ENCODE results near the gene GALNT2.

The GALNT2 gene

DNA sequence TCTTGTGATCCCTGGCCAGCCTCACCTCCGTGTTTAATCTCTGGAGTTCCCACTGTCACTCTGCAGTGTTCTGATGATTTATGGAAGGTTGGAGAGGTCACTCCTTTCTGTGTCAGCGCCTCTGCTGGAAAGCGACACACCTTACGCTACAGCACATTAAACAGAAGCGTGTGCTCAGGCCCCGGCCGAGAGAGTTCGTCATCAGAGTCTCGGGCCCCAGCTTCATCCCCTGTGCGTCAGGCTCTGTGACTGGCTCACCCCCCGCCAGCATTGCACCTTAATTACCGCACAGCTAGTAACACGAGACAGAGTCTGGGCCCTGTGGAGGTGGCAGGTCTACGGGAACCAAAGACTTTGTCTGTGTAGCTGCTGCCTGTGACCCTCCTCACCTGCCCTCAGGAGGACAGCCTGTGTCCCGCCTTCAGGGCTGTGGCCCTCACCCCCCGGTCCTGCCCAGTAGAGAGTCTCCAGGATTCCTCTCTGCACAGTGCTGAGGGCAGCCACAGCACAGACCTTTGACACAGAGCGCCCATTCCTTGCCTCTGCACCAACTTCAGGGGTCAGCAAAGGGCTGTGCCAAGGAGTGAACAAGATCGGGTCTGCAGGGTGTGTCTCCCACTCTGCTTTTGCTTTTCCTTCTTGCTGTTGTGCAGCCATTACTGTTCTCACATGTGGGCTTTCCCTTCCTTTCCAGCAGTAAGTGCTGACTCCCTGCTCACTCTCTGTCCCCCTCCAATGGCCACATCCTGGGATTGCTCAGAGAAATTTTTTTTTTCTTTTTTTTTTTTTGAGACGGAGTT, 201.5 kb downstream of the GALNT2 start:
- DNase-seq, result no peak

DNA sequence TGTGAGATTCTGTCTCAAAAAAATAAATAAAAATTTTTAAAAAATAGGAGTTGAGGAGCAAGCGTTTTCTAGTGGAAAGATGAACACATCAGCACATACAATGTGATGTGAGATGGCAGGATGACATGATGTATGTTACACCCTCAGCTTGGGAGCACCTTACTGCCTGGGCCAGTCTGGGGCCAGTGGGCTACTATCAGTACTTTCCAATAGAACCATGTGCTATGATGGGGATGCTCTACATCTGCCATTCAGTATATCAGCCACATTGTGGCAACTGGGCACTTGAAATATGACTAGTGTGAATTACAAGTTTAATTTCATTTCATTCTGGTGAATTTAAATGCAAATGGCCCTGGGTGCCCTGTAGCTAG, 203.1 kb downstream of the GALNT2 start:
- no peak for DNase-seq

DNA sequence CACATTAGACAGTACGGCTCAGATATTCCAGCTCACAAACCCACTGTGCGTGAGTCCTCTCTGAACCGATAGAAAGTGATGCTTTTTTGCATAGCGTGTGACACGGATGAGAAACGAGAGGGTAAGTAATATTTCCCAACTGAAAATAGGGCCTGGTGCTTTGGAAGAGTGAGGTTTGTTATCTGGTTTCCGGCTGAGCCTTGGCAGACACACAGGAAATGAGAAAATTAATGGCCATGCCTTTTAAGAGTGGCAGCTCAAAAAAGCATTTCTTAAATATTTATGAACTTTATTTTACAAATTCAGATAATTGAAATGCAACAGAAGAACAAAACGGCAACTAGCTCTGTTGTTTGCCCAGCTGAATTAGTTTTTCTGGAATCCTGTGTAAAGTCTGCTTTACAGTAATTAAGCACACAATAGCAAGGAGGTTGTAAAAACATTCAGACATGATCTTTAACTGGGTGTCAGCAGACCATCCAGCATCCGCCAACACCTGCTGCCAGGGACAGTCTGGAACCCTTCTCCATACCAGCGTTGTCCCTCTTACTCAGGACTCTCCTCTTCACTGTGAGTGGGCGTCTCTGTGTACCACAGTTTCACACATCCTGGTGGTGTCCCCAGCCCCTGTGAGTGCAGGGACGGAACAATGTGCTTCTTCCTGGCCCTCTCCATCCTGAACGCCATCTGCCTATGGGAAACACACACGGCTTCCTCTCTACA, 203.7 kb downstream of the GALNT2 start:
- peak; percentile 18 to 42 for DNase-seq

DNA sequence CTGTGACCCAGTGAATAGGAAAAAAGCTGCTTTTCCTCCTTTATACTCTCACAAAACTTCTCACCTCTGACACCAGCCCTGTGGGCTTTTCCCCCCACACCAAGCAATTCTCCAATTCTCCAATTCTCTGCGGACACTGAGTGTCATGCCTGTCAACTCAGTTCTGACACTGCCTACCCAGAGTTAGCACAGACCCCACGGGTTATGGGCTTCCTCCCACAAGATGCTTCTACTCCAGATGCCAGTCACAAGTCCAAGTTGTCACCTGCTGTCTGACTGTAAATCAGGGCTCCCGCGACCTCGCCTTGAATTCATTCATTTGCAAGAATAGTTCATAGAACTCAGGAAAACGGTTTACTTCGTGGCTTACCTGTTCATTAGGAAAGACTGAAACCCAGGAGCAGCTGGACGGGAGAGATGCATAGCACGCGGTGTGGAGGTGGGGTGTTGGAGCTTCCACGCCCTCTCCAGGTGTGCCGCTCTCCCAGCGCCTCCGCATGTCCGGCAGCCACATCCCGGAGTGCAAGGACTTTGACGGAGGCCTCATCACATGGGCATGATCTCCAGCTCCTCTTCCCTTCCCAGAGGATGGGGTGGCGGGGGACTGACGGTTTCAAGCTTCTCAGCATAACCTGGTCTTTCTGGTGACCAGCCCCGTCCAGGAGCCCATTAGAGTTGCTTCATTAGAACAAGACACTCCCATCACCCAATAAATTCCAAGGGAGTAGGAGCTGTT, 204.4 kb downstream of the GALNT2 start:
- DNase-seq, result no peak

DNA sequence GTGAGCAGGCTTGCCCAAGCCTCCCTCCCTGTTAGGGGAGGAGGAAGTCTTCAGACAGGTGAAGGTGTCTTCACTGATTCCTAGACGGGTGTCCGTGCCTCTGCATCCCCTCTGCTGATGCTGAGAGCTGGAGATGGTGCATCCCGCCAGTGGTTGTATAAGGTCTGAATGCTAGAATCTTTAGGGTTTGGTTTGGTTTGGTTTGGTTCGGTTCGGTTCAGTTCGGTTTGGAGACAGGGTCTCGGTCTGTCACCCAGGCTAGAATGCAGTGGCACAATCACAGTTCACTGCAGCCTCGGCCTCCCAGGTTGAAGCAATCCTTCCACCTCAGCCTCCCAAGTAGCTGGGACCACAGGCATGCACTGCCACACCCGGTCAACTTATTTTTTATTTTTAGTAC, 205.5 kb downstream of the GALNT2 start:
- DNase-seq, result no peak

DNA sequence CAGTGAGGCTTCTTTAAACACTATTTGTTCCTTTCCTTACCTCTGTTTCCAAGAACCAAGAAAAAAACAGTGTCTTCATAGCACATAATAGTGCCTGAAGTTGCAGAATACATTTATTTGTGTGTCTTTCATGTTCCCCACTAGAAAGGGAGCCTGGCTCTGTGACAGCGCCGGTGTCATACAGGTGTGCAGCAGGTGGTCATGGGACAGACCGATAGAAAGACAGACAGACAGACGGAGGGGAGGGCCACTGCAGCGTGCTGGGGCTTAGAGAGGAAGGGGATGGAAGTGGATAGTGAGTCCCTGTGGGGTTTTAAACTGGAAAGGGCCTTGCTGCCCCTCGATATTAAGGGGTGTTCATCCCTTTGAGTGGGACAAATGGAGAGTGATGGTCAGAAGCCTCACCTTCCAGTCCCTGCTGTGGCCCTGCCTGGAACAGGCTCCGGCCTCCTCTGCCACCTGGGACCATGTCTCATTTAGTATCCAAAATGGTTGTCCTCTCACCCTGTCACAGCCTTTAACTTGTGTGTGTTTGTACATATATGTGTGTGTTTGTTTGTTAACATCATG, 206.2 kb downstream of the GALNT2 start:
- DNase-seq, result no peak

DNA sequence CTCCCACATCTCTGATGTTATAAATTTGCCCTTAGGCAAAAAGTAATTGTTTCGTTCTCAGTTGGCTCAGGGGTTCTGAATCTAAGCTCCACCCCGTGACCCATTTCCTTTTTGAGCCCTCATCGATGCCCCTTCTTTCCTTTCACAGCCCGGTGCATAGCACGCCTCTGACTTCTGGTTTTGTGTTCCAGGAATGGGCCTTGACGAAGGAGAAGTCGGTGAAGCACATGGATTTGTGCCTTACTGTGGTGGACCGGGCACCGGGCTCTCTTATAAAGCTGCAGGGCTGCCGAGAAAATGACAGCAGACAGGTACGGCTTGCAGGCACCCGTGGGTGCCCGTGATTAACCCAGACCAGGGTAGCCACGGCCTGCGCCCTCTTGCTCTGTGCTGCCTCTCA, 207.2 kb downstream of the GALNT2 start:
- DNase-seq, result no peak

DNA sequence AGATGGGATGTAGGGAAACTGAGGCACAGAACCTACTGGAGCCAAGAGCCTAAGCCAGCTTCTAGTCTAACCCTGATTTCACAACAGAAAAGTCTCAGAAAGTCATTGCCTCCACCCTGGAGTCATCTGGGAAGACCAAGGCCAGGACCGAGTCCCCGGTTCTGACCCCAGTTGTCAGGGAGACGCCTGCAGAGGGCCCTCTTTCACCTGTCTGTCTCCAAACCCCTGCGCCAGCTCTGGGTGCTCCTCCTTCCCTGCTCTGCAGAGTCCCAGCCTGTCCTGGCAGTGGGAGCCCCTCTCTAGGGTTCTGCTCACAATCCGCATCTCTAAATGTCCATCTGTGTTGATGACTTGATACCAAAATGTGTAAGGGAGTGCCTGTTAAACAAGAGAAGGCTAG, 209.4 kb downstream of the GALNT2 start:
- no peak for DNase-seq

DNA sequence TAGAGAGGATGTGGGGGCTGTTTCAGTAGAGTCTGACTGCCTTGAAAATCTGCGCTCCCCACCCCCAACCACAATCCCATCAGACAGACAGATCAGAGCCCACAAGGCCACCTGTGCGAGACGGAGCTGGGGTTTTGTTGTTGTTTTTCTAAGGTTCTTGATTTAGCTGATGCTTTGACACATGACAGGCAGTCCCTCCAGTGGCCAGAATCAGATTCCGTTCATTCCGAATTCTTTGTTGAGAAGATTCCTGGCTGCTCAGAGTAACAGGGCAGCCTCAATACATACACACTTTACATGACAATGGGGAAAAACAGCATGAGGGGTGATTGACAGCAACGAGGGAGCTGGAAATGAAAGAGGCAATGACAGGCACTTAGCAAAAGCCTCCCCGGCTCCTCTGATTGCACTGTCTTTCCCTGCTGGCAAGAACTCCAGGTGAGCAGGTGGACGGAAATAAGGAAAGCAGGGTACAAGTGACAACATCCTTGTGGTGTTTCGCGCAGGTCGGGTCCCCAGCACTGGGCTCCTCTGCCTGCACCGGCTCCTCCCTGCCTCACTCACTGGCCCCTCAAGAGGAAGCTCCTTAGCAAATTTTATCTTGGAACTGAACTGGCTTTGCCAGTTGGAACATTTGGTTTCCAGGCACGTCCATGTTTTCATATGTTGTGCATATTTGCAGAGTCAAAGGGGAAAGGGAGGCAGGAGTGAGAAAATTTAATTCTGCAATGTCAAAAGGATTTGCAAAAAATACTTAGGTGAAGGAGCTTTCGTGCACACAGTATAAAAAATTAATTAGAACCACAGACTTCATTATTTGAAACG, 210.4 kb downstream of the GALNT2 start:
- DNase-seq, result no peak

DNA sequence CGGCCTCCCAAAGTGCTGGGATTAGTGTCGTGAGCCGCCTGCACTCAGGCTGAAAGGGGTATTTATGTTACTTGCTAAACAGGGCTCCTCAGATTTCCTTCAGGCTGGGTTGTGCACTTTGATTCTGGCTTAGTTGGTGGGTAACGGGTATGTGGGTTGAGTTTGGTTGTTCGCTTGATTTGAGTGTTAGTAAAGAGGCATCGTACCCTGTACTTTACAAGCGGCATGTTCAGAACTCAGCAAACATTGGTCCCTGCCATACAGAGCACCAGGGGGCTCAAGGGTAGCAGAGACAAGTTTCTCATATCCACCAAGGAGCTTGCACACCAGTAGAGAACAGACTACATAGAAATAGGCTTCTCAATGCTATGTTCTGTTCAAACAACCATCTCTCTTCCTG, 211.3 kb downstream of the GALNT2 start:
- DNase-seq, result no peak

DNA sequence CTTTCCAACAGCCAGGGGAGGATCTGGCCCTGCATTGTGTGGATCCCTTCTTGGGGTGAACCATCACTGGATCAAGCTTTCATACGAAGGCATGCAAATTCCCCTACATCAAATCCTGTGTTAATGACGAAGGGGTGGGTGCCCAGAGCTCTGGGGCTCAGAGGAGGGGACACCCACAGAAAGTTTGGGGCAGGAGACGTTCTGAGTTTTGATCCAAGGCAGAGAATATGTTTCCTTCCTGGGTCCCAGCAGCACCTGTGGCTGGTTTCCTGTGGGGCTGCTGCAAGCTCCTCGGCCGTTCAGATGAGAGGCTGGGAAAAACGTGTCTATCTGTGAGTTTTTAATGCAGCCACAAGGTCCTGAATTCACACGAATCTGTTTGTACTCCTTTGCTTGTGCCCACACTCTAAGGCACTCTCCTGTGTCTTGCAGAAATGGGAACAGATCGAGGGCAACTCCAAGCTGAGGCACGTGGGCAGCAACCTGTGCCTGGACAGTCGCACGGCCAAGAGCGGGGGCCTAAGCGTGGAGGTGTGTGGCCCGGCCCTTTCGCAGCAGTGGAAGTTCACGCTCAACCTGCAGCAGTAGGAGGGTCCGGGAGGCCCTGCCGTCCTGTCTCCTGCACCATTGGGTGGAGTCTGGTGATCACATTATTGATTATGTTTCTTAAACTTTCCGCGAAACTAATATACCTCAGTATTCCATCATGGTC, 212.0 kb downstream of the GALNT2 start:
- no peak for DNase-seq

DNA sequence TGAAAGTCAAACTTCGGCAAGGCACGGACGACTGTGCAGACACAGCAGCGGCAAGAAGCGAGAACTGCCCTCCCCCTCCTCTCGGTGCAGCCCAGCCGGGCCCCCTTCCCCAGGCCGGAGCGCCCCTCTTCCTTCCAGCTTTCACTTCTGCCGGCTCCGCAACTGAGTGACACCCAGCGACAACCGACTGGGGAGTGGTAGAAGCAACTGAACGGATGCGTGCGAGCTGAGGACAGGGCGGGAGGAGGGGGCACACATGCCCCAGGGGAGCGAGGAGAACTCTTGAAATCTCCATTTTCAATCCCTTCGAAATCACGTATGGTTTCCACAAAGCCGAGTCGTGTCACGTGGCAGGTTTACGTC, 212.5 kb downstream of the GALNT2 start:
- DNase-seq, result no peak

DNA sequence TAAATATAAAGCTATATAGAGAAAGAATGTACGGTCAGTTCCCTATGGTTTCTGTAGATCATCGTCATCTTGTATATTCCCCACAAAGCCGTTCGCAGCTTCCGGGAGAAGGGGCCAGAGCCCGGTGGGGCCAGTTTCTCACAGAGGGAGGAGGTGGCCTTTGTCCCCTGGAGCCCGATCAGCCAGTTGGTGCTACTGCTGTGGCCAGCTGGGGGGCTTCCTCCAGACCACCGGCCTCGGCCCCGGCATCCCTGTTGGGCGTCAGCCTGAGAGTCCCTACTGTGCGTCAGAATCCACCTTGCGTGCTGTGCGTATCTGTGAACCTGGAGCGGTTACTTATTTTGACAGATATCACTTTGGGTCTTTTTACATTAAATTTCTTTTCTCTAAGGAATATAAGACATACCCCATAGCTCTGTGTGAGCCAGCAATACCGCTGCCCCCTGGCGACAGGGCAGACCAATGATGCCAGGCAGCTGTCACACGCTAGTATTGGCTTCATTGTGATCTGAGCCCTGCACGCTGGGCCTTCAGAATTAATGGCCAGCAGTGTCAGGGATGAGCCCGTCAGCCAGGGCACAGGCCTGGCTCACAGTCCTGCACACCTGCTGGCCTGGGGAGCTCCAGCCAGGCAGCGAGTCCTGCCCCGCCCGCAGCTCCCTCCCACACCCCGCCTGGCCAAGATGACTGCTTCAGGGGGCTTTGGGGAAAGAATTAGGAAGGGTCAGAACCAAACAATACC, 213.2 kb downstream of the GALNT2 start:
- no peak for DNase-seq

DNA sequence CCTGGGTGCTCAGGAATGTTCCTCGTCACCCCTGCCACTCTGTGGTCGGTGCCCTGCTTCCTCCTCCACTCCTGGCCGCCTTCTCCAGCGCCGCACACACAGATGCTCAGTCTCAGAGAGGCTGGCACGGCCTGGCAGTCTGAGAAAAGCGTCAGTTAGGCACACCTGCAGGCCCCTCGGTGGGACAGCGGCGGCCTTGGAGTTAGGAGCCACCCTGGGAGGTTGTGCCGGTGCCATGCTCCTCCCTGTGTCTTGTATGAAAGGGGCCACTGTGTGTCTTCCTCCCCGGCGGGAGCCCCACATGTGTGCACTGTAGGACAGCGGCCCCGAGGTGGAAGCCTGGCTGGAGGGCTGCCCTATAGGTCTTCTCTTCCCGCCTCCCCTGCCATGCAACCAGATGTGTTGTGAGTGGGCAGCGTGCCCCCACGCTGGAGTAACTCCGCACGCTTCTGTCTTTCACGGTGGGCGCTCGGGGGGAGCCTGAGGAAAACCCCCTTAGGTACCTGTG, 213.9 kb downstream of the GALNT2 start:
- no peak for DNase-seq

DNA sequence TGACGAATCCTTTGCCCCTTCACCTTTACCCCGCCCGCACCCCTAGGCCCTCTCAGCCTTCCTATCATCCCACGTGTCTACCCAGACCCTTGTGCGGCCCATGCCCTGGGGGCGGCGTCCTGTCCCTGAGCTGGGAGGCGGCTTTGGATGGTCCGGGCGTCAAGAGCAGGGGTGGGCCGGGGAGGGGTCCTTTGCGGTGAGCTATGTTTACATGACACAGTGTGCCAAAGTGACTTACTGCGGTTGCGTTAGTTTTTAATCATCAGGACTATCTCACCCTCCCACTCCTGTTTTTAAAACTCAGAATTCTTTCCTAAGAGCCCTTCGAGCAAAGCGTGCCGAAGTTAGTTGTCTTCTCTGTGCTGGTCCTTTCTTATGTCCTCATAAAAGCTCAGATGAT, 214.5 kb downstream of the GALNT2 start:
- DNase-seq, result no peak

DNA sequence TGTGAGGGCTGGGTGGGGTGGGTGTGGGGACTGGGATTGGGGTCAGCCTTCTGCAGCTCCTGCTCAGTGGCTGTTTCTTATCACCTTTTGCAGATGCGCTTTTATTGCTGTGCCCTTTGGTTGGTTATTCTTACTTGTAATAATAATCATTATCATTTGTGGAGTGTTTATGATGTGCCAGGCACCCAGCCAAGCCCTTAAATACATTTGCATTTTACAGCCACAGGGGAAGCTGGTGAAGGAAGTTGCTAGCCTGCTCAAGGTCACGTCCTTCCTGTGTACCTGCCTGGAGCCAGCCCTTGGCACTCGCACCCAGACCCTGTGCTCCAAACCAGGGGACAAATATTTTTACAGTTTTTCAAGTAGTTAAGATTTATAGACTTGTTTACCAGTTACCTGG, 215.1 kb downstream of the GALNT2 start:
- no peak for DNase-seq

DNA sequence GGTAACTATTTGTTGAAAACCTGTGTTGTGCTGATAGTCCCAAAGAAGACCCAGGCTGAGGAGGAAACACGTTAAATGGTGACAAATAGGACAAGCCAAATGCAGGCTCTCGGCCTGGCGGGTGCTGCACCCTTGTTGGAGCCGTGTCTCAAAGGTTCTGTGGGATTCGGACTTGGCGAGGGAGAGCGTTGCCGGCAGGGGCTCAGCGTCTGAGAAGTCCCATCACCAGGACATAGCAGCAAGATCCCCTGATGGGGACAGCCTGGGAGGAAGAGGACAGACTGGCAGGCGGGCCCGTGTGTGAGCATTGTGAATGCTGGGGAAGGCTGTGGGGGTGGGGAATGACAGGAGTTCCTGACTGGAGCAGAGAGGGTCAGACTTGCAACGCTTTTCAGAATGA, 216.6 kb downstream of the GALNT2 start:
- no peak for DNase-seq

DNA sequence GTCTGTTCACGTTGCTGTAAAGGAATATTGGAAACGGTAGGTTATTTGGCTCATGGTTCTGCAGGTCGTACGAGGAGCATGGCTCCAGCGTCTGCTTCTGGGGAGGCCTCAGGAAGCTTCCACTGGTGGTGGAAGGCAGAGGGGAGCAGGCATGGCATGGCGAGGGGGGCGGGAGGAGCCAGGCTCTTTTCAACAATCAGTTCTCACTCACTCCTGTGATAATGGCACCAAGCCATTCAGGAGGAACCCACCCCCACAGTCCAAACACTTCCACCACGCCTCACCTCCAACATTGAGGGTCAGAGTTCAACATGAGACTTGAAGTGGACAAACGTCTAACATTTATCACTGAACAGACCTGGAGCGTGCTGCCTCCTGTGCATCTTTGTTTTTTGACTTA, 217.9 kb downstream of the GALNT2 start:
- no peak for DNase-seq

DNA sequence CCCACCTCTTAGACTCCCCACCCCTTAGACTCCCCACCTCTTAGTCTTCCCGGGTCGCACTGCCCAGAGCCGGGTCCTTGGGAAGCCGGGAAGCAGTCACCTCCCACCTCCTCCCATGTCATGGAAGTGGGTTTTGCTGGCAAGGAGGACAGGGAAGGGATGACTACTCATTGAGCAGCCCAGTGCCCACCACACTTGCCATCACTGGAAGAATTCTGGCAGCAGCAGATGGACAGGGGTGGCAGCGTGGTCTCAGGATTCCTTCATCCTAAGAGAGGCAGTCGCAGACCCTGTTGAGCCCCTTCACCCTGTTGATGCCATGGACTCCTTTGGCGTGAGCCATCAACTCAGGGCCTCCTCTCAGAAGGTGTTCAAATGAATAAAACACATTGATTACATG, 218.3 kb downstream of the GALNT2 start:
- DNase-seq, result no peak

DNA sequence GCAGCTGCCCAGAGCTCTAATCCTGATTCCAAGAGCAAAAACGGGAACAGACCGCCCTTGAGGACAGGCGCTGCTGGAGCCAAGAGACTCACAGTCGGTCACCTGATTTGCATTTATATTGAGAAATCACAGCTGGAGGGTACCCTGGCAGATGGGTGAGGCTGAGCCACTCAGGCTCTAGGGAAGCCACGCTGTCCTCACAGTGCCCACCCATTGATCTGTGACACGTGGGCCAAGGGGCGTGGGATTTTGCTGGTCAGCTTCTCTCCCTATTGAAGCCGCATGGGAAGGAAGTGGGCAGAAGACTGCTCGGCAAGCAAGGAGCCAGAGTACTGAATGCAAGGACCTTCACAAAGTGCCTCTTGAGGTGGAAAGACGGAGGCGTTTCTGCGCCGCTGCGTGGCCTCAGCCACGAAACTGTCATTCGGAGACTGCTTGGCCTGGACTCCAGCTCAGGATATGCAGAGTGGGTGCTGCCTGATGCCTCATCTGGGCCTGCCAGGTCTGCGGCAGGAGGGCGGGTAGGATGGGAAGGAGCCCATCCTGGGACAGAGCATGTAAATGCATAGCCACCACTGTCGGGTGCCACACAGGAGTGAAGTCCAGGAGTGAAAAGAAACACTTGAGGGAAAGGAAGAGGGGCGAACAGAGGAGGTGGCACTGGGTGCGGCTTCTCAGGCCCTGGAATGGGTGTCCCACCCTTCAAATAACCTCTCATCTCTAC, 219.3 kb downstream of the GALNT2 start:
- no peak for DNase-seq
